ENCODE measurements around the gene NAPA. TPM values are rescaled to one million over a fixed set of nuclear protein-coding genes. Genes with fewer than 3 reads are reported as not detected.

NAPA gene
- total and polyA plus RNA-seq, 10 donors: 51.3 to 171 (median 89.8) TPM

- no peak overlapping the region for H3K4me3 ChIP-seq
- intact Hi-C loops (cut with DNase I; ENCODE audit: low total_unique reads): no loop called here
- H3K27me3 ChIP-seq (replicated peaks in 1 of 7): peaks cover 3 to 84% (median 45%) of the 10 kb centered on the region in 7 donors
- TF ChIP-seq CTCF (IDR thresholded peaks at IDR 0.05 in 8 of 11, conservative IDR thresholded peaks at IDR 0.05 in 3 of 11) (no peak), POLR2A (IDR thresholded peaks at IDR 0.05) (no peak), POLR2AphosphoS5 (IDR thresholded peaks at IDR 0.05) (no peak)
- H3K4me1 ChIP-seq: peaks cover 0 to 15% (median 3%) of the 10 kb centered on the region in 6 donors
- 31 to 38% (median 32%) methylated on average over 13 of the region's 13 CpGs for whole genome bisulfite sequencing, 5 donors
- H3K9me3 ChIP-seq: peaks cover 0 to 4% (median 0%) of the 10 kb centered on the region in 8 donors
- no peak overlapping the region for H3K27ac ChIP-seq
- H3K36me3 ChIP-seq: peaks cover 0 to 6% (median 0%) of the 10 kb centered on the region in 6 donors
- DNase-seq: no peak
Observed at GRCh38 chr19:47470447-47471195, 44.2 kb downstream of the NAPA start.

- intact Hi-C loops (cut with DNase I; ENCODE audit: low total_unique reads): no loop called here
- WGBS, 5 donors: 9 to 31% (median 23%) methylated on average over 6 to 12 of the region's 12 CpGs
- no peak overlapping the region for H3K27ac ChIP-seq
Observed at GRCh38 chr19:47469719-47470118, 45.1 kb downstream of the NAPA start.

GRCh38 chr19:47469363-47469700, 45.5 kb downstream of the NAPA start:
- intact Hi-C loops (cut with DNase I; ENCODE audit: low total_unique reads): no loop called here

More at GRCh38 chr19:47469719-47470118, 45.1 kb downstream of the NAPA start:
- Histone ChIP-seq H3K4me3 (no peak overlapping the region), H3K27me3 (replicated peaks in 1 of 7) (peaks cover 3 to 93% (median 45%) of the 10 kb centered on the region in 7 donors), H3K9me3 (peaks cover 0 to 4% (median 0%) of the 10 kb centered on the region in 8 donors), H3K4me1 (peaks cover 0 to 15% (median 3%) of the 10 kb centered on the region in 6 donors), H3K36me3 (no peaks in the 10 kb centered on the region)
- TF ChIP-seq CTCF (IDR thresholded peaks at IDR 0.05 in 8 of 11, conservative IDR thresholded peaks at IDR 0.05 in 3 of 11) (no peak), POLR2AphosphoS5 (IDR thresholded peaks at IDR 0.05) (no peak), POLR2A (IDR thresholded peaks at IDR 0.05) (no peak)
- no peak for DNase-seq

More at GRCh38 chr19:47469363-47469700, 45.5 kb downstream of the NAPA start:
- WGBS, 5 donors: 24 to 41% (median 39%) methylated on average over 5 to 6 of the region's 6 CpGs
- H3K27ac ChIP-seq: no peak overlapping the region
- H3K4me3 ChIP-seq: no peak overlapping the region
- no peaks in the 10 kb centered on the region for H3K36me3 ChIP-seq
- peaks cover 0 to 4% (median 0%) of the 10 kb centered on the region in 8 donors for H3K9me3 ChIP-seq
- DNase-seq: no peak
- peaks cover 3 to 93% (median 45%) of the 10 kb centered on the region in 7 donors for H3K27me3 ChIP-seq (replicated peaks in 1 of 7)
- TF ChIP-seq POLR2A (IDR thresholded peaks at IDR 0.05) (no peak), CTCF (IDR thresholded peaks at IDR 0.05 in 8 of 11, conservative IDR thresholded peaks at IDR 0.05 in 3 of 11) (no peak), POLR2AphosphoS5 (IDR thresholded peaks at IDR 0.05) (no peak)
- peaks cover 0 to 15% (median 3%) of the 10 kb centered on the region in 6 donors for H3K4me1 ChIP-seq

Measured in spleen (tissue), 11 donors.